Activated CD4-positive, alpha-beta memory T cell treated with anti-CD3 and anti-CD28 coated beads, Interleukin-2, amount 10 ng/mL, durations not matched to agents 7 days and 5 days (primary cell): ENCODE results near the gene ZNF14. TPM values are rescaled to one million over a fixed set of nuclear protein-coding genes. Genes with fewer than 3 reads are reported as not detected.
"Not testable (repeated sequence)": the region's sequence is repeated elsewhere in the genome, so short reads cannot be mapped to it uniquely, and the experiment has no call there.

Experiments
- CTCF ChIA-PET: fragments of 350-600 bp; sonication (Branson Sonifier 250); formaldehyde crosslinking; loops from one replicate; lab custom pipeline; 2021; ENCODE audit warnings: antibody characterized with exemption, inconsistent platforms; lab: Charles Lee
- POLR2A ChIA-PET: fragments of 350-600 bp; sonication (Branson Sonifier 250); formaldehyde crosslinking; loops from one replicate; lab custom pipeline; 2021; ENCODE audit warnings: antibody characterized with exemption; lab: Charles Lee
- DNase-seq: peaks from one replicate; pipeline ENCODE4 v3.0.0-alpha.2; 2020
- H3K27ac Mint-ChIP-seq: one replicate; pipeline ENCODE4 v1.8.0; 2021; ENCODE audit warnings: mild to moderate bottlenecking, mixed read lengths
- H3K27me3 Mint-ChIP-seq: one replicate; pipeline ENCODE4 v1.8.0; 2021; ENCODE audit warnings: mixed read lengths
- H3K36me3 Mint-ChIP-seq: one replicate; pipeline ENCODE4 v1.8.0; 2021; ENCODE audit warnings: low read depth, mixed read lengths
- H3K4me1 Mint-ChIP-seq: one replicate; pipeline ENCODE4 v1.8.0; 2021; ENCODE audit warnings: mixed read lengths
- H3K4me3 Mint-ChIP-seq: one replicate; pipeline ENCODE4 v1.8.0; 2021; ENCODE audit warnings: mild to moderate bottlenecking, mixed read lengths
- H3K9me3 Mint-ChIP-seq: one replicate; pipeline ENCODE4 v1.8.0; 2021; ENCODE audit warnings: mixed read lengths
- total RNA-seq, 2 experiments: library from RNA; stranded (reverse); gene quantifications; one replicate each; pipeline ENCODE4 v1.2.3, GENCODE V29; 2021

The ZNF14 gene
- total RNA-seq, 2 experiments from 2014 or later: 8.0 to 8.4 TPM

GRCh38 chr19:19742773-19743172, 9.9 kb upstream of the ZNF14 start:
- POLR2A ChIA-PET: no interaction called here
- peaks cover 7% of the 10 kb centered on the region for H3K9me3 Mint-ChIP-seq
- no peak for DNase-seq
- H3K36me3 Mint-ChIP-seq: no peaks in the 10 kb centered on the region
- CTCF ChIA-PET: no interaction called here
- H3K27me3 Mint-ChIP-seq: no peaks in the 10 kb centered on the region
- no peak overlapping the region for H3K27ac Mint-ChIP-seq
- H3K4me3 Mint-ChIP-seq: no peak overlapping the region
- no peaks in the 10 kb centered on the region for H3K4me1 Mint-ChIP-seq

- ChIA-PET POLR2A (no interaction called here), CTCF (interaction anchor here (0.6 kb wide), 1 partner anchor 96 kb away, joined by 4 read pairs; no protein-coding TSS in a partner anchor)
- no peaks in the 10 kb centered on the region for H3K36me3 Mint-ChIP-seq
Measured at GRCh38 chr19:19741184-19741583, 8.3 kb upstream of the ZNF14 start.

GRCh38 chr19:19740755-19741154, 7.8 kb upstream of the ZNF14 start:
- H3K27me3 Mint-ChIP-seq: no peaks in the 10 kb centered on the region
- no peak overlapping the region for H3K27ac Mint-ChIP-seq
- ChIA-PET CTCF (interaction anchor here (0.6 kb wide), 1 partner anchor 96 kb away, joined by 4 read pairs; no protein-coding TSS in a partner anchor), POLR2A (no interaction called here)
- H3K36me3 Mint-ChIP-seq: no peaks in the 10 kb centered on the region
- DNase-seq: no peak
- H3K4me1 Mint-ChIP-seq: no peaks in the 10 kb centered on the region
- H3K4me3 Mint-ChIP-seq: no peak overlapping the region
- H3K9me3 Mint-ChIP-seq: peaks cover 10% of the 10 kb centered on the region

More at GRCh38 chr19:19741184-19741583, 8.3 kb upstream of the ZNF14 start:
- H3K27ac Mint-ChIP-seq: no peak overlapping the region
- H3K4me3 Mint-ChIP-seq: no peak overlapping the region
- no peak for DNase-seq
- no peaks in the 10 kb centered on the region for H3K27me3 Mint-ChIP-seq
- peaks cover 10% of the 10 kb centered on the region for H3K9me3 Mint-ChIP-seq
- H3K4me1 Mint-ChIP-seq: no peaks in the 10 kb centered on the region

- CTCF ChIA-PET: no interaction called here
- no peak overlapping the region for H3K27ac Mint-ChIP-seq
Measured at GRCh38 chr19:19738564-19738963, 5.7 kb upstream of the ZNF14 start.

GRCh38 chr19:19737559-19738332, 4.8 kb upstream of the ZNF14 start:
- DNase-seq: no peak
- ChIA-PET POLR2A (no interaction called here), CTCF (no interaction called here)
- peaks cover 6% of the 10 kb centered on the region for H3K36me3 Mint-ChIP-seq
- H3K4me1 Mint-ChIP-seq: peaks cover 6% of the 10 kb centered on the region
- no peak overlapping the region for H3K4me3 Mint-ChIP-seq
- peaks cover 6% of the 10 kb centered on the region for H3K9me3 Mint-ChIP-seq
- H3K27ac Mint-ChIP-seq: no peak overlapping the region
- no peaks in the 10 kb centered on the region for H3K27me3 Mint-ChIP-seq

More at GRCh38 chr19:19738564-19738963, 5.7 kb upstream of the ZNF14 start:
- no peaks in the 10 kb centered on the region for H3K27me3 Mint-ChIP-seq
- peaks cover 6% of the 10 kb centered on the region for H3K9me3 Mint-ChIP-seq
- no peaks in the 10 kb centered on the region for H3K4me1 Mint-ChIP-seq
- H3K4me3 Mint-ChIP-seq: no peak overlapping the region
- POLR2A ChIA-PET: no interaction called here
- DNase-seq: no peak
- H3K36me3 Mint-ChIP-seq: no peaks in the 10 kb centered on the region

GRCh38 chr19:19721896-19722295, 11.0 kb downstream of the ZNF14 start:
- Mint-ChIP-seq H3K27me3 (no peaks in the 10 kb centered on the region), H3K27ac (no peak overlapping the region), H3K36me3 (peaks cover 63% of the 10 kb centered on the region), H3K4me1 (no peaks in the 10 kb centered on the region), H3K9me3 (peaks cover 64% of the 10 kb centered on the region), H3K4me3 (no peak overlapping the region)
- POLR2A ChIA-PET: no interaction called here
- CTCF ChIA-PET: no interaction called here
- DNase-seq: no peak

- Mint-ChIP-seq H3K36me3 (peaks cover 76% of the 10 kb centered on the region), H3K9me3 (peaks cover 73% of the 10 kb centered on the region), H3K27ac (no peak overlapping the region), H3K4me3 (no peak overlapping the region), H3K27me3 (no peaks in the 10 kb centered on the region), H3K4me1 (no peaks in the 10 kb centered on the region)
- CTCF ChIA-PET: no interaction called here
- no peak for DNase-seq
- POLR2A ChIA-PET: interaction anchor here (1.0 to 1.9 kb wide), 2 partner anchors 13 to 51 kb away, joined by 3 to 5 read pairs; partner anchors contain the start of gene ZNF101
Measured at GRCh38 chr19:19719798-19720197, 13.1 kb downstream of the ZNF14 start.

- no peak for DNase-seq
- ChIA-PET CTCF (no interaction called here), POLR2A (no interaction called here)
- no peak overlapping the region for H3K4me3 Mint-ChIP-seq
- no peaks in the 10 kb centered on the region for H3K4me1 Mint-ChIP-seq
- H3K36me3 Mint-ChIP-seq: peaks cover 84% of the 10 kb centered on the region
- H3K9me3 Mint-ChIP-seq: peaks cover 72% of the 10 kb centered on the region
- H3K27me3 Mint-ChIP-seq: no peaks in the 10 kb centered on the region
- no peak overlapping the region for H3K27ac Mint-ChIP-seq
Measured at GRCh38 chr19:19711934-19712828, 20.7 kb downstream of the ZNF14 start.

- ChIA-PET CTCF (no interaction called here), POLR2A (no interaction called here)
- peaks cover 82% of the 10 kb centered on the region for H3K36me3 Mint-ChIP-seq
- H3K9me3 Mint-ChIP-seq: peaks cover 71% of the 10 kb centered on the region
- no peaks in the 10 kb centered on the region for H3K27me3 Mint-ChIP-seq
- no peak overlapping the region for H3K27ac Mint-ChIP-seq
- H3K4me1 Mint-ChIP-seq: no peaks in the 10 kb centered on the region
- no peak for DNase-seq
- no peak overlapping the region for H3K4me3 Mint-ChIP-seq
Measured at GRCh38 chr19:19711306-19711933, 21.5 kb downstream of the ZNF14 start.

- peaks cover 81% of the 10 kb centered on the region for H3K36me3 Mint-ChIP-seq
- POLR2A ChIA-PET: no interaction called here
- no peak overlapping the region for H3K4me3 Mint-ChIP-seq
- DNase-seq: no peak
- no peaks in the 10 kb centered on the region for H3K27me3 Mint-ChIP-seq
- no peak overlapping the region for H3K27ac Mint-ChIP-seq
- H3K9me3 Mint-ChIP-seq: peaks cover 72% of the 10 kb centered on the region
- CTCF ChIA-PET: no interaction called here
- H3K4me1 Mint-ChIP-seq: no peaks in the 10 kb centered on the region
Measured at GRCh38 chr19:19710506-19710905, 22.4 kb downstream of the ZNF14 start.

GRCh38 chr19:19704836-19705235, 28.1 kb downstream of the ZNF14 start:
- no peaks in the 10 kb centered on the region for H3K27me3 Mint-ChIP-seq
- H3K9me3 Mint-ChIP-seq: peaks cover 70% of the 10 kb centered on the region

GRCh38 chr19:19700493-19700892, 32.4 kb downstream of the ZNF14 start:
- CTCF ChIA-PET, H3K4me3 Mint-ChIP-seq, DNase-seq, H3K27ac Mint-ChIP-seq, H3K27me3 Mint-ChIP-seq, H3K4me1 Mint-ChIP-seq: not testable (repeated sequence)
- POLR2A ChIA-PET: interaction anchor here (0.6 to 0.7 kb wide), 2 partner anchors 75 to 361 kb away, joined by 3 to 4 read pairs; no protein-coding TSS in a partner anchor
- Mint-ChIP-seq H3K9me3 (peaks cover 43% of the 10 kb centered on the region), H3K36me3 (peaks cover 32% of the 10 kb centered on the region)

More at GRCh38 chr19:19704836-19705235, 28.1 kb downstream of the ZNF14 start:
- H3K36me3 Mint-ChIP-seq: peaks cover 53% of the 10 kb centered on the region
- no peak overlapping the region for H3K4me3 Mint-ChIP-seq
- CTCF ChIA-PET: no interaction called here
- no peaks in the 10 kb centered on the region for H3K4me1 Mint-ChIP-seq
- no peak overlapping the region for H3K27ac Mint-ChIP-seq
- DNase-seq: no peak
- POLR2A ChIA-PET: no interaction called here

- no peak overlapping the region for H3K4me3 Mint-ChIP-seq
- no peaks in the 10 kb centered on the region for H3K27me3 Mint-ChIP-seq
- peaks cover 30% of the 10 kb centered on the region for H3K36me3 Mint-ChIP-seq
- no peak overlapping the region for H3K27ac Mint-ChIP-seq
- POLR2A ChIA-PET: no interaction called here
- no peaks in the 10 kb centered on the region for H3K4me1 Mint-ChIP-seq
- CTCF ChIA-PET: no interaction called here
- no peak for DNase-seq
- peaks cover 31% of the 10 kb centered on the region for H3K9me3 Mint-ChIP-seq
Measured at GRCh38 chr19:19697589-19697988, 35.3 kb downstream of the ZNF14 start.
